ENCODE data around the gene ARHGAP10.
"Not testable (repeated sequence)": the region's sequence is repeated elsewhere in the genome, so short reads cannot be mapped to it uniquely, and the experiment has no call there.

Gene ARHGAP10

GRCh38 chr4:147791865-147792264, 60.0 kb downstream of the ARHGAP10 start:
- H3K4me1 ChIP-seq (ENCODE audit: control insufficient read depth, insufficient read depth, low read length): peaks cover 41% of the 10 kb centered on the region
- H3K36me3 ChIP-seq (ENCODE audit: control insufficient read depth, insufficient read depth, low read length): no peaks in the 10 kb centered on the region
- H3K4me3 ChIP-seq (ENCODE audit: low read length): no peak overlapping the region
- no peak overlapping the region for H3K9ac ChIP-seq (ENCODE audit: low read length)
- no peaks in the 10 kb centered on the region for H3K9me3 ChIP-seq (ENCODE audit: control insufficient read depth, low read length)
- no peaks in the 10 kb centered on the region for H3K27me3 ChIP-seq (ENCODE audit: control insufficient read depth, insufficient read depth, low read length)

DNA sequence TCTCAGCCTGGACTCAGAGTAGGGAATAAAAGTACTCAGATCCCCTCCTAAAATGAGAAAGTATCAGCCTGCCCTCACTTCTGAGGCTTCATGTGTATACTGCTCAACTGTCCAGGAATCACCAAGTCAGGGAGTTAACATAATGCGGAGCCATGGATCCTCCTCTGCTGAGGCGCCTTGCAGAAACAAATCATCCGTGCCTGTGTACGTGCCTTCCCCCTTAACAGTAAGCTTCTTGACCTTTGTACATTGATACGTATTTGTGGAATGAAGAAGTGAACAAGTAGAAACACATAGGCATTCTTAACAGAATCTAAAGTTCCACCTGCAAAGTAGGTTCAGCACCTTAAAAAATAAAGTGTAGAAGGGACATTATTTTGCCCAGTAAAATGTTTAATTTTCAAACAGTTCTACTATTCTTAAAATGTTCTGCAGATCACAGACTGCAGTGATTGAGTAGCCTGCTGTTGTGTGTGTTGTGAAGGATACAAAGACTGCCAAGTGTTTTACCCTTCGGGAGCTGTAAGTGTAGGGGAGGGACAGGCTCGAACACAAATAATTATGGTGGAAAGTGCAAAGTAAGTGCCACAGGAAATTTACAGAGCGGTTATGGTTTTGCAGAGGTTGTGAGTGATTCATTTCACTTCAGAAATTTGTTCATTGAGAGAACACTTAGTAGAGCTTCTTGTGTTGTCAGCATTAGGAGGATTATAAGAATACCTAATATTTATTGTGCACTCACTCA, 61.9 kb downstream of the ARHGAP10 start:
- no peaks in the 10 kb centered on the region for H3K9me3 ChIP-seq (ENCODE audit: control insufficient read depth, low read length)
- H3K4me1 ChIP-seq (ENCODE audit: control insufficient read depth, insufficient read depth, low read length): peaks cover 27% of the 10 kb centered on the region
- H3K27me3 ChIP-seq (ENCODE audit: control insufficient read depth, insufficient read depth, low read length): no peaks in the 10 kb centered on the region
- no peak overlapping the region for H3K4me3 ChIP-seq (ENCODE audit: low read length)
- H3K36me3 ChIP-seq (ENCODE audit: control insufficient read depth, insufficient read depth, low read length): no peaks in the 10 kb centered on the region
- no peak overlapping the region for H3K9ac ChIP-seq (ENCODE audit: low read length)

GRCh38 chr4:147794314-147794680, 62.4 kb downstream of the ARHGAP10 start:
- Histone ChIP-seq H3K9ac (ENCODE audit: low read length) (no peak overlapping the region), H3K36me3 (ENCODE audit: control insufficient read depth, insufficient read depth, low read length) (no peaks in the 10 kb centered on the region), H3K4me3 (ENCODE audit: low read length) (no peak overlapping the region), H3K9me3 (ENCODE audit: control insufficient read depth, low read length) (no peaks in the 10 kb centered on the region), H3K4me1 (ENCODE audit: control insufficient read depth, insufficient read depth, low read length) (peaks cover 23% of the 10 kb centered on the region), H3K27me3 (ENCODE audit: control insufficient read depth, insufficient read depth, low read length) (no peaks in the 10 kb centered on the region)

- Histone ChIP-seq H3K27me3 (ENCODE audit: control insufficient read depth, insufficient read depth, low read length) (no peaks in the 10 kb centered on the region), H3K9ac (ENCODE audit: low read length) (no peak overlapping the region), H3K4me1 (ENCODE audit: control insufficient read depth, insufficient read depth, low read length) (peaks cover 19% of the 10 kb centered on the region), H3K36me3 (ENCODE audit: control insufficient read depth, insufficient read depth, low read length) (no peaks in the 10 kb centered on the region), H3K9me3 (ENCODE audit: control insufficient read depth, low read length) (no peaks in the 10 kb centered on the region), H3K4me3 (ENCODE audit: low read length) (no peak overlapping the region)
These were observed 63.0 kb downstream of the ARHGAP10 start for GRCh38 chr4:147794787-147795413.

GRCh38 chr4:147799057-147799456, 67.2 kb downstream of the ARHGAP10 start:
- H3K4me1 ChIP-seq (ENCODE audit: control insufficient read depth, insufficient read depth, low read length); H3K9ac ChIP-seq (ENCODE audit: low read length); H3K4me3 ChIP-seq (ENCODE audit: low read length); H3K27me3 ChIP-seq (ENCODE audit: control insufficient read depth, insufficient read depth, low read length); H3K9me3 ChIP-seq (ENCODE audit: control insufficient read depth, low read length); H3K36me3 ChIP-seq (ENCODE audit: control insufficient read depth, insufficient read depth, low read length): not testable (repeated sequence)

DNA sequence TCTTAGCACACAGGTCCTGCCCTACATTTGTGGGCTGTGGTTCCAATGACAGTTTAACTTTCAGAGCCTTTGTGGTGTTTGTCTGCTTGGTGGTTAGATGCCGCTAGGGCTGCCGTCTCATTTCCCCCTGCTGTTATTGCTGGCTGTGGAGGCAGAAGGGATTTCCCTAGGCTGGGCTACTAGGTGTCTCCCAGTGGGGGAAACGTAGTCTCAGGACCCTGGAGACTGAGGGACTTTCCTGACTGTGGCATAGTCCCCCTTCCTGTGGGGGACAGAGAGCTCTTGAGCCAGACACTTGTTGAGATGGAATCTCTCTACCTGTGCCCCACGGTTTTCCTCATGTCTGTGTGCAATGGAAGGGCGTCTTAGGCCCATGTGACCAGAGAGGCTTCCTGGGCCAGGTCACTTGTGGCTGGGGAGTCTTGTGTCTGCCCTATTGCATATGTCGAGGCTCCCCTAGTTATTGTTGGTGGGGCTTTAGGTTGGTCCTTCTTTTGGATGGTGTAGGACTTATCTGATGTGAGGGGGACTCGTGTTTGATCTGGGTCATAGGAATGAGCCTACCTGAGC, 68.2 kb downstream of the ARHGAP10 start:
- no peaks in the 10 kb centered on the region for H3K4me1 ChIP-seq (ENCODE audit: control insufficient read depth, insufficient read depth, low read length)
- no peak overlapping the region for H3K9ac ChIP-seq (ENCODE audit: low read length)
- no peaks in the 10 kb centered on the region for H3K36me3 ChIP-seq (ENCODE audit: control insufficient read depth, insufficient read depth, low read length)
- no peak overlapping the region for H3K4me3 ChIP-seq (ENCODE audit: low read length)
- no peaks in the 10 kb centered on the region for H3K27me3 ChIP-seq (ENCODE audit: control insufficient read depth, insufficient read depth, low read length)
- H3K9me3 ChIP-seq (ENCODE audit: control insufficient read depth, low read length): no peaks in the 10 kb centered on the region

GRCh38 chr4:147801820-147802219, 69.9 kb downstream of the ARHGAP10 start:
- Histone ChIP-seq H3K9ac (ENCODE audit: low read length) (no peak overlapping the region), H3K36me3 (ENCODE audit: control insufficient read depth, insufficient read depth, low read length) (no peaks in the 10 kb centered on the region)

DNA sequence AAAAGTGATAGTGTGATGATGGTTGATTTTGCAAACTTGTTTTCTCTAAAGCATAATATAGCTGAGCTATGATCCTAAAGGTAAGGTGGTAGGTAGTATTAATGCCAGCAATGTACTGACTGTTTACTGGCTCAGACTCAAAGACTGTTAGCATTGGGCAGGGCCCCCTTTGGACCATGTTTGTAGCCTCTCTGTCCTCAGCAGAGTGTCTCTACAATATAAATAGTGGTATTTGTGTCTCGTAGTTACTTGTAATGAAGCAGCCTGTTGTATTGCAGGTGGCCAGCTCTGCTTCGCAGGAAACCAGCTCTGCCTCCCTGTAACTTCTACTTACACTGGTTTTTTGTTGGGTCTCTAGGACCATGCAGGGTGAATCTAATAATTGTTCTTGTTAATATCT, 70.5 kb downstream of the ARHGAP10 start:
- H3K9ac ChIP-seq (ENCODE audit: low read length): no peak overlapping the region
- no peaks in the 10 kb centered on the region for H3K4me1 ChIP-seq (ENCODE audit: control insufficient read depth, insufficient read depth, low read length)
- no peak overlapping the region for H3K4me3 ChIP-seq (ENCODE audit: low read length)
- H3K9me3 ChIP-seq (ENCODE audit: control insufficient read depth, low read length): no peaks in the 10 kb centered on the region
- H3K36me3 ChIP-seq (ENCODE audit: control insufficient read depth, insufficient read depth, low read length): no peaks in the 10 kb centered on the region
- H3K27me3 ChIP-seq (ENCODE audit: control insufficient read depth, insufficient read depth, low read length): no peaks in the 10 kb centered on the region

More at GRCh38 chr4:147801820-147802219, 69.9 kb downstream of the ARHGAP10 start:
- Histone ChIP-seq H3K4me1 (ENCODE audit: control insufficient read depth, insufficient read depth, low read length) (no peaks in the 10 kb centered on the region), H3K9me3 (ENCODE audit: control insufficient read depth, low read length) (no peaks in the 10 kb centered on the region), H3K27me3 (ENCODE audit: control insufficient read depth, insufficient read depth, low read length) (no peaks in the 10 kb centered on the region), H3K4me3 (ENCODE audit: low read length) (no peak overlapping the region)

DNA sequence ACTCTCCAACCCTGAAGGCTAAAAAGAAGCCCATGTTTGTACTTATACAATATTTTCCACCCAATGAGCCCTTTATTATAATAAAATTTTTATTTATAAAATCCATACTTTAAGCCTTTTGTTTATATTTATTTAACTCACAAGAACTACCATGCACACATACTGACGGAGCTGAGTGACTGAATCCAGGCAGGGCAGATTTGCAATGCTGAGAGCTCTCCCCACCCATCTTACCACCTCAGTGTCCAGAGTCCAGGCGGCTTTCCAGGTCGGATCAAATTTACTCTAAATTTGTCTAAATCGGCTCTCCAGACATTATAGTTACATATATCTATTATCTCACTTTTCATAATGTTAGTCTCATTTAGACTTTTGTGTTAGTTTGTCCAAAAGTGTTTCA, 74.1 kb downstream of the ARHGAP10 start:
- H3K4me3 ChIP-seq (ENCODE audit: low read length): no peak overlapping the region
- H3K9ac ChIP-seq (ENCODE audit: low read length): no peak overlapping the region
- H3K4me1 ChIP-seq (ENCODE audit: control insufficient read depth, insufficient read depth, low read length): no peaks in the 10 kb centered on the region
- H3K27me3 ChIP-seq (ENCODE audit: control insufficient read depth, insufficient read depth, low read length): no peaks in the 10 kb centered on the region
- no peaks in the 10 kb centered on the region for H3K36me3 ChIP-seq (ENCODE audit: control insufficient read depth, insufficient read depth, low read length)
- H3K9me3 ChIP-seq (ENCODE audit: control insufficient read depth, low read length): no peaks in the 10 kb centered on the region

GRCh38 chr4:147808447-147808846, 76.6 kb downstream of the ARHGAP10 start:
- Histone ChIP-seq H3K9ac (ENCODE audit: low read length) (no peak overlapping the region), H3K4me3 (ENCODE audit: low read length) (no peak overlapping the region), H3K27me3 (ENCODE audit: control insufficient read depth, insufficient read depth, low read length) (no peaks in the 10 kb centered on the region), H3K36me3 (ENCODE audit: control insufficient read depth, insufficient read depth, low read length) (no peaks in the 10 kb centered on the region), H3K4me1 (ENCODE audit: control insufficient read depth, insufficient read depth, low read length) (peaks cover 5% of the 10 kb centered on the region), H3K9me3 (ENCODE audit: control insufficient read depth, low read length) (no peaks in the 10 kb centered on the region)

- H3K4me1 ChIP-seq (ENCODE audit: control insufficient read depth, insufficient read depth, low read length): peaks cover 5% of the 10 kb centered on the region
- H3K36me3 ChIP-seq (ENCODE audit: control insufficient read depth, insufficient read depth, low read length): no peaks in the 10 kb centered on the region
- H3K27me3 ChIP-seq (ENCODE audit: control insufficient read depth, insufficient read depth, low read length): no peaks in the 10 kb centered on the region
- H3K9me3 ChIP-seq (ENCODE audit: control insufficient read depth, low read length): no peaks in the 10 kb centered on the region
- H3K9ac ChIP-seq (ENCODE audit: low read length): no peak overlapping the region
- no peak overlapping the region for H3K4me3 ChIP-seq (ENCODE audit: low read length)
These were observed 77.3 kb downstream of the ARHGAP10 start for GRCh38 chr4:147809211-147809610.

- Histone ChIP-seq H3K9ac (ENCODE audit: low read length) (no peak overlapping the region), H3K36me3 (ENCODE audit: control insufficient read depth, insufficient read depth, low read length) (no peaks in the 10 kb centered on the region), H3K9me3 (ENCODE audit: control insufficient read depth, low read length) (no peaks in the 10 kb centered on the region), H3K27me3 (ENCODE audit: control insufficient read depth, insufficient read depth, low read length) (no peaks in the 10 kb centered on the region), H3K4me1 (ENCODE audit: control insufficient read depth, insufficient read depth, low read length) (peaks cover 13% of the 10 kb centered on the region), H3K4me3 (ENCODE audit: low read length) (no peak overlapping the region)
These were observed 80.0 kb downstream of the ARHGAP10 start for GRCh38 chr4:147811878-147812277.
